ENCODE measurements around the gene OTULIN.

DNA sequence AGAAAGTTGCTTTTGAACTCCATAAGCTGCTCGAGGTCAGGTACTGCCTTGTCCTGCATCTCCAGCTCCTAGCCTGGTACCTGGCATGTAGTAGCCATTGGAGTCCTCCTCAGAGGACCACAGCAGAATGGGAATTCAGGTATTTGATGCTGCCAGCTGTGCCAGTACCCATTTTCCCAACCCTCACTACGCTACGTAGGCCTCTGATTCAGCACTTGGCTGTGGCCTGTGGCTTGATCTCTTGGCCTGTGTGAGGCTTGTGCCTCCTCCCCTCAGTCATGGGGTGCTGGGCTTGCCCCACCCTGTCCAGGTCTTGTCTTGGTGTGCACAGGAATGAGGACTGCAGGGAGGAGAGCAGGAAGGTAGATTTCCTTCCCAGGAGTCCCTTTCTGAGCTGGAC, 11.8 kb downstream of the OTULIN start:
- TF ChIP-seq POLR2AphosphoS5 (IDR thresholded peaks at IDR 0.05) (peak in 1 of 3 donors; percentile 45), POLR2A (IDR thresholded peaks at IDR 0.05) (no peak)
- TF ChIP-seq, protein P1, sequence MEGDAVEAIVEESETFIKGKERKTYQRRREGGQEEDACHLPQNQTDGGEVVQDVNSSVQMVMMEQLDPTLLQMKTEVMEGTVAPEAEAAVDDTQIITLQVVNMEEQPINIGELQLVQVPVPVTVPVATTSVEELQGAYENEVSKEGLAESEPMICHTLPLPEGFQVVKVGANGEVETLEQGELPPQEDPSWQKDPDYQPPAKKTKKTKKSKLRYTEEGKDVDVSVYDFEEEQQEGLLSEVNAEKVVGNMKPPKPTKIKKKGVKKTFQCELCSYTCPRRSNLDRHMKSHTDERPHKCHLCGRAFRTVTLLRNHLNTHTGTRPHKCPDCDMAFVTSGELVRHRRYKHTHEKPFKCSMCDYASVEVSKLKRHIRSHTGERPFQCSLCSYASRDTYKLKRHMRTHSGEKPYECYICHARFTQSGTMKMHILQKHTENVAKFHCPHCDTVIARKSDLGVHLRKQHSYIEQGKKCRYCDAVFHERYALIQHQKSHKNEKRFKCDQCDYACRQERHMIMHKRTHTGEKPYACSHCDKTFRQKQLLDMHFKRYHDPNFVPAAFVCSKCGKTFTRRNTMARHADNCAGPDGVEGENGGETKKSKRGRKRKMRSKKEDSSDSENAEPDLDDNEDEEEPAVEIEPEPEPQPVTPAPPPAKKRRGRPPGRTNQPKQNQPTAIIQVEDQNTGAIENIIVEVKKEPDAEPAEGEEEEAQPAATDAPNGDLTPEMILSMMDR (IDR thresholded peaks at IDR 0.05) = no peak
